Neutrophil (primary cell): ENCODE measurements around the gene GPR139.

ENCODE experiments used
- H3K27ac ChIP-seq: fragments of 200-600 bp; sonication (generic); 2 replicates; pipeline ENCODE4 v1.5.1; 2016; ENCODE audit warnings: mild to moderate bottlenecking, moderate library complexity
- H3K27me3 ChIP-seq: fragments of 200-600 bp; sonication (generic); 2 replicates; pipeline ENCODE4 v1.6.0; 2016; ENCODE audit warnings: mild to moderate bottlenecking
- H3K36me3 ChIP-seq: fragments of 200-600 bp; sonication (generic); 2 replicates; pipeline ENCODE4 v1.5.1; 2017
- H3K4me1 ChIP-seq, 2 experiments: fragments of 200-600 bp in 1 of 2; sonication (generic) in 1 of 2; 1 replicate in 1 of 2; 2 replicates in 1 of 2; pipeline versions ENCODE4 v1.5.1 to v1.6.1; 2013 to 2016; ENCODE audit warnings: low read depth in 1 of 2, low read length in 1 of 2, mild to moderate bottlenecking in 1 of 2, moderate library complexity in 1 of 2; ENCODE audit not compliant: control insufficient read depth in 1 of 2, insufficient read depth in 1 of 2
- H3K4me3 ChIP-seq, 2 experiments: fragments of 200-600 bp in 1 of 2; sonication (generic) in 1 of 2; 1 replicate in 1 of 2; 2 replicates in 1 of 2; pipeline ENCODE4 v1.5.1; 2013 to 2016; ENCODE audit warnings: low read depth in 1 of 2, low read length in 1 of 2, mild to moderate bottlenecking in 1 of 2, moderate library complexity in 1 of 2
- H3K9me3 ChIP-seq: fragments of 200-600 bp; sonication (generic); 2 replicates; pipeline ENCODE4 v1.5.1; 2016
- CTCF ChIP-seq: fragments of 200-600 bp; sonication (generic); IDR thresholded peaks from 2 replicates; pipeline ENCODE4 v1.5.1; 2016; ENCODE audit warnings: antibody characterized with exemption

GPR139 gene

GRCh38 chr16:20042848-20043247 is 30.8 kb downstream of the GPR139 start:
- Histone ChIP-seq H3K27ac (no peak overlapping the region), H3K27me3 (no peaks in the 10 kb centered on the region), H3K4me3 (no peak overlapping the region), H3K9me3 (no peaks in the 10 kb centered on the region), H3K4me1 (no peaks in the 10 kb centered on the region), H3K36me3 (no peaks in the 10 kb centered on the region)
- no peak for TF ChIP-seq CTCF

- no peaks in the 10 kb centered on the region for H3K9me3 ChIP-seq
- H3K4me1 ChIP-seq = no peaks in the 10 kb centered on the region
- no peak overlapping the region for H3K4me3 ChIP-seq
- TF ChIP-seq CTCF = no peak
- H3K36me3 ChIP-seq = no peaks in the 10 kb centered on the region
- H3K27me3 ChIP-seq = no peaks in the 10 kb centered on the region
- no peak overlapping the region for H3K27ac ChIP-seq
These were observed 31.6 kb downstream of the GPR139 start for GRCh38 chr16:20041924-20042596.

- TF ChIP-seq CTCF = no peak
These were observed 33.7 kb downstream of the GPR139 start for GRCh38 chr16:20040011-20040410.

GRCh38 chr16:20029611-20030010 is 44.1 kb downstream of the GPR139 start:
- no peak overlapping the region for H3K4me3 ChIP-seq
- H3K36me3 ChIP-seq = no peaks in the 10 kb centered on the region
- H3K27ac ChIP-seq = no peak overlapping the region
- no peaks in the 10 kb centered on the region for H3K4me1 ChIP-seq
- no peaks in the 10 kb centered on the region for H3K9me3 ChIP-seq
- no peak for TF ChIP-seq CTCF
- H3K27me3 ChIP-seq = no peaks in the 10 kb centered on the region

More at GRCh38 chr16:20040011-20040410, 33.7 kb downstream of the GPR139 start:
- H3K9me3 ChIP-seq = no peaks in the 10 kb centered on the region
- H3K4me1 ChIP-seq = no peaks in the 10 kb centered on the region
- H3K27ac ChIP-seq = no peak overlapping the region
- no peaks in the 10 kb centered on the region for H3K27me3 ChIP-seq
- H3K36me3 ChIP-seq = no peaks in the 10 kb centered on the region
- no peak overlapping the region for H3K4me3 ChIP-seq

GRCh38 chr16:20026361-20027072 is 47.2 kb downstream of the GPR139 start:
- no peak for TF ChIP-seq CTCF
- Histone ChIP-seq H3K4me1 (no peaks in the 10 kb centered on the region), H3K4me3 (no peak overlapping the region), H3K27ac (no peak overlapping the region), H3K36me3 (no peaks in the 10 kb centered on the region), H3K9me3 (no peaks in the 10 kb centered on the region), H3K27me3 (no peaks in the 10 kb centered on the region)
